ENCODE results near the gene PCSK5. TPM values are rescaled to one million over a fixed set of nuclear protein-coding genes. Genes with fewer than 3 reads are reported as not detected.

PCSK5 gene
- total and polyA plus RNA-seq, 2 of the 8 experiments (the other 6 are each of a cell fraction or from before 2014, with no cell fraction given): 5.5 to 10.7 TPM

DNA sequence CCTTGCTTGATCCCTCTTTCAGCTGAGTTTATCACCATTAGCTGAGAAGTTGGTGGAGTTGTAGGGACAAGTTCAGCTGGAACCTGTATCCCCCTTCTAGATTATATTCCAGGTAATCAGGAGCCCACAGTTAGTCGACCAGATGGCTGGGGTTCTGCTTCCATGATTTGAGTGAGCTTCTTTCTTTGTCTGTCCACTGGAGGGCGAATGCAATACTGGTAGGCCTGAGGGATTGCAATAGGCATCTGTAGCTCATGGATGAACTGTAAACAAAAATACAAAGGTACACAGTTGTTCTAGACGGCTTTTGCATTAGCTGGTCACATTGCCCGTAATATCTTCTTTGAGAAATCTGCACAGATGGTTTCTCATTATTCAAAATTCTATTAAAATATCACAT lies 88.9 kb downstream of the PCSK5 start (continued):
- TF ChIP-seq RAD21 (IDR thresholded peaks at IDR 0.05 in 1 of 2, conservative IDR thresholded peaks at IDR 0.05 in 1 of 2; ENCODE audit: low read depth in 2 of 2, low read length in 2 of 2) (peak; percentile 53 to 66), CHD1 (IDR thresholded peaks at IDR 0.05; ENCODE audit: low read depth, low read length) (no peak), RXRA (IDR thresholded peaks at IDR 0.05; ENCODE audit: insufficient read depth, low read depth, low read length) (no peak), YY1 (IDR thresholded peaks at IDR 0.05; ENCODE audit: low read depth, low read length) (0 out of 2 replicates have a peak, but pooled peaks have one; percentile 10), RBBP5 (IDR thresholded peaks at IDR 0.05; ENCODE audit: borderline replicate concordance, low read depth, low read length) (no peak)
